HG03460 (cell line): ENCODE measurements around the gene FLRT2.

Source experiments
- ATAC-seq: cut with Tn5 transposase; IDR thresholded peaks from one replicate; pipeline ENCODE4 v1.9.1; 2021; ENCODE audit not compliant: unreplicated experiment

Gene FLRT2

GRCh38 chr14:85644211-85644610 lies 114.3 kb downstream of the FLRT2 start:
- no peak for ATAC-seq

GRCh38 chr14:85653029-85653428 lies 123.1 kb downstream of the FLRT2 start:
- no peak for ATAC-seq

GRCh38 chr14:85660243-85660922 lies 130.4 kb downstream of the FLRT2 start:
- ATAC-seq, result no peak

- no peak for ATAC-seq
Measured at GRCh38 chr14:85662096-85662495, 132.2 kb downstream of the FLRT2 start.

GRCh38 chr14:85663256-85663655 lies 133.3 kb downstream of the FLRT2 start:
- no peak for ATAC-seq

GRCh38 chr14:85663667-85664066 lies 133.7 kb downstream of the FLRT2 start:
- no peak for ATAC-seq

- no peak for ATAC-seq
Measured at GRCh38 chr14:85675957-85676356, 146.0 kb downstream of the FLRT2 start.

GRCh38 chr14:85686908-85687307 lies 157.0 kb downstream of the FLRT2 start:
- ATAC-seq, result no peak

- ATAC-seq, result no peak
Measured at GRCh38 chr14:85687456-85687855, 157.5 kb downstream of the FLRT2 start.

GRCh38 chr14:85688006-85688405 lies 158.1 kb downstream of the FLRT2 start:
- ATAC-seq, result no peak

GRCh38 chr14:85695300-85695699 lies 165.4 kb downstream of the FLRT2 start:
- ATAC-seq, result no peak

- ATAC-seq, result no peak
Measured at GRCh38 chr14:85701116-85701515, 171.2 kb downstream of the FLRT2 start.

GRCh38 chr14:85701763-85702162 lies 171.8 kb downstream of the FLRT2 start:
- ATAC-seq, result no peak

GRCh38 chr14:85702191-85702590 lies 172.2 kb downstream of the FLRT2 start:
- no peak for ATAC-seq

GRCh38 chr14:85702997-85703396 lies 173.1 kb downstream of the FLRT2 start:
- no peak for ATAC-seq
